HL-60 (cell line): ENCODE data around the gene TMPRSS6.

Experiments used
- DNase-seq, 2 experiments: peaks; one replicate each; pipeline ENCODE4 v3.0.0-alpha.2; 2010 to 2020; ENCODE audit warnings: low read depth in 1 of 2, low spot score in 1 of 2
- H3K27ac ChIP-seq: fragments of 250-450 bp; sonication (Bioruptor Pico); replicated peaks from 2 replicates; pipeline ENCODE4 v1.5.1; 2020; ENCODE audit warnings: mild to moderate bottlenecking, moderate library complexity
- H3K27me3 ChIP-seq: fragments of 250-450 bp; sonication (Bioruptor Pico); 2 replicates; pipeline ENCODE4 v1.5.1; 2021; ENCODE audit warnings: mild to moderate bottlenecking, moderate library complexity; ENCODE audit not compliant: insufficient read depth, poor library complexity, severe bottlenecking
- H3K4me3 ChIP-seq: replicated peaks from 2 replicates; pipeline ENCODE4 v1.5.1; 2011; ENCODE audit warnings: mild to moderate bottlenecking, control low read depth, low read length; ENCODE audit not compliant: insufficient read depth
- GABPA ChIP-seq: IDR thresholded peaks from 2 replicates; pipeline ENCODE4 v1.6.1; 2012; ENCODE audit warnings: low read depth
- POLR2AphosphoS5 ChIP-seq: IDR thresholded peaks from 2 replicates; pipeline ENCODE4 v1.6.1; 2012; ENCODE audit warnings: low read depth
- SPI1 ChIP-seq: IDR thresholded peaks from 2 replicates; pipeline ENCODE4 v1.6.1; 2012; ENCODE audit warnings: low read depth, mild to moderate bottlenecking, borderline replicate concordance
- TF ChIP-seq, protein P1 (sequence below): IDR thresholded peaks from one replicate; pipeline ENCODE4 v1.5.1; 2011; ENCODE audit warnings: low read length, control low read depth, inconsistent platforms; ENCODE audit not compliant: insufficient read depth
- TF ChIP-seq, protein P2 (sequence below): IDR thresholded peaks from 2 replicates; pipeline ENCODE4 v1.6.1; 2012; ENCODE audit warnings: low read depth; ENCODE audit not compliant: insufficient replicate concordance

TMPRSS6 gene

DNA sequence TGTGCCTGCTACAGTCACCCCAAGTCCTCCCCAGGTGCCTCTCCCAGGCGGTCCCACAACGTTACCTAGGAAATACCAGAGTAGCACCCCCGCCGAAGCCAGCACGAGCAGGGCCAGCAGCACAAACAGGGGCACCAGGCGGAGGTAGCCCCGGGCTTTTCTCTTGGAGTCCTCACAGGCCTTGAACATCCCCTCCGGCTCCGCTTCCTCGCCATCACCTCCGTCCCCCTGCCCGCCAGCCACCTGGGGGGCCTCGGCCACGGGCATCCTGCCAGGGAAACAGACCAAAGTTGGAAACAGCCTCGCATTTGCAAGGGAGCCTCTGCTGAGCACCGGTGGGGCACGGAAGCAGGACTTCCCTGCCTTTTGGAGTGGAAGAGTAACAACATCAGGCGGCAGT lies 6.4 kb downstream of the TMPRSS6 start:
- Histone ChIP-seq H3K4me3 (no peak overlapping the region), H3K27ac (no peak overlapping the region), H3K27me3 (peaks cover 18% of the 10 kb centered on the region)
- no peak for DNase-seq
- TF ChIP-seq GABPA (no peak), POLR2AphosphoS5 (no peak), SPI1 (no peak)
- TF ChIP-seq, protein P1, sequence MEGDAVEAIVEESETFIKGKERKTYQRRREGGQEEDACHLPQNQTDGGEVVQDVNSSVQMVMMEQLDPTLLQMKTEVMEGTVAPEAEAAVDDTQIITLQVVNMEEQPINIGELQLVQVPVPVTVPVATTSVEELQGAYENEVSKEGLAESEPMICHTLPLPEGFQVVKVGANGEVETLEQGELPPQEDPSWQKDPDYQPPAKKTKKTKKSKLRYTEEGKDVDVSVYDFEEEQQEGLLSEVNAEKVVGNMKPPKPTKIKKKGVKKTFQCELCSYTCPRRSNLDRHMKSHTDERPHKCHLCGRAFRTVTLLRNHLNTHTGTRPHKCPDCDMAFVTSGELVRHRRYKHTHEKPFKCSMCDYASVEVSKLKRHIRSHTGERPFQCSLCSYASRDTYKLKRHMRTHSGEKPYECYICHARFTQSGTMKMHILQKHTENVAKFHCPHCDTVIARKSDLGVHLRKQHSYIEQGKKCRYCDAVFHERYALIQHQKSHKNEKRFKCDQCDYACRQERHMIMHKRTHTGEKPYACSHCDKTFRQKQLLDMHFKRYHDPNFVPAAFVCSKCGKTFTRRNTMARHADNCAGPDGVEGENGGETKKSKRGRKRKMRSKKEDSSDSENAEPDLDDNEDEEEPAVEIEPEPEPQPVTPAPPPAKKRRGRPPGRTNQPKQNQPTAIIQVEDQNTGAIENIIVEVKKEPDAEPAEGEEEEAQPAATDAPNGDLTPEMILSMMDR = no peak
- TF ChIP-seq, protein P2, sequence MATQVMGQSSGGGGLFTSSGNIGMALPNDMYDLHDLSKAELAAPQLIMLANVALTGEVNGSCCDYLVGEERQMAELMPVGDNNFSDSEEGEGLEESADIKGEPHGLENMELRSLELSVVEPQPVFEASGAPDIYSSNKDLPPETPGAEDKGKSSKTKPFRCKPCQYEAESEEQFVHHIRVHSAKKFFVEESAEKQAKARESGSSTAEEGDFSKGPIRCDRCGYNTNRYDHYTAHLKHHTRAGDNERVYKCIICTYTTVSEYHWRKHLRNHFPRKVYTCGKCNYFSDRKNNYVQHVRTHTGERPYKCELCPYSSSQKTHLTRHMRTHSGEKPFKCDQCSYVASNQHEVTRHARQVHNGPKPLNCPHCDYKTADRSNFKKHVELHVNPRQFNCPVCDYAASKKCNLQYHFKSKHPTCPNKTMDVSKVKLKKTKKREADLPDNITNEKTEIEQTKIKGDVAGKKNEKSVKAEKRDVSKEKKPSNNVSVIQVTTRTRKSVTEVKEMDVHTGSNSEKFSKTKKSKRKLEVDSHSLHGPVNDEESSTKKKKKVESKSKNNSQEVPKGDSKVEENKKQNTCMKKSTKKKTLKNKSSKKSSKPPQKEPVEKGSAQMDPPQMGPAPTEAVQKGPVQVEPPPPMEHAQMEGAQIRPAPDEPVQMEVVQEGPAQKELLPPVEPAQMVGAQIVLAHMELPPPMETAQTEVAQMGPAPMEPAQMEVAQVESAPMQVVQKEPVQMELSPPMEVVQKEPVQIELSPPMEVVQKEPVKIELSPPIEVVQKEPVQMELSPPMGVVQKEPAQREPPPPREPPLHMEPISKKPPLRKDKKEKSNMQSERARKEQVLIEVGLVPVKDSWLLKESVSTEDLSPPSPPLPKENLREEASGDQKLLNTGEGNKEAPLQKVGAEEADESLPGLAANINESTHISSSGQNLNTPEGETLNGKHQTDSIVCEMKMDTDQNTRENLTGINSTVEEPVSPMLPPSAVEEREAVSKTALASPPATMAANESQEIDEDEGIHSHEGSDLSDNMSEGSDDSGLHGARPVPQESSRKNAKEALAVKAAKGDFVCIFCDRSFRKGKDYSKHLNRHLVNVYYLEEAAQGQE = no peak

DNA sequence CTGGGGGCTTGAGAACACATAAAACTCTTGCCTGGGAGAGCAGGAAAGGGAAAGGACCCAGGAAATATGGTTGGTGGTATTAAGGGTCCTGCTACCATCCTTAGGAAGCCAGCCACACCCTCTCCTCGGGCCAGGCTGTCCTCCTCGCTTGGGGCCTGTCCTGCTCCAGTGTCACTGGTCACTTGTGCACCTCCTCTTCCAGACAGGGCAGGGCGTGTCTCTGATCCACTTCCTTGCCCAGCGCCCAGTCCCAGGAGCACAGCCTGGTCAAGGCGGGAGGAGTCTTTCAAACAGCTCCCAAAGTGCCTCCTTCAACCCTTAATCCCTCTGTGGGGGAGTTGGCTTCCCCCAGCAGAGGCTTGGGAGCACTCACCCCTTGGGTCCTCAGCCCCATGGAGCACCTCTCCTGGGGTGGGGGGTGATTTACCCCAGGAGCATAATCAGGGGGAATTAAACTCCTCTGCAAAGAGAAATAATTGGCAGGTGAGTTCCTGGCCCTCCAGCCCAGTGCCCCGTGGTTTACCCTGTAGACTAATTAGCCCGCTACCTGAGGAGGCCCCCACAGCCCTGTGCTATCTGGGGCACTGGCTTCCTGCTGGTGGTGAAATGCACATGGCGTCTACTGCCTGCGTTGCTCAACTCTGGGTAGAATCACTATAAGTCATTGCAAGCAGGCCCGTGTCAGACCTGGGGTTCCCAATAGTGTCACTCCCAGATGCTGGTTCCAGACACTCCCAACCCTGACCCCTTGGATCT lies 8.0 kb downstream of the TMPRSS6 start:
- Histone ChIP-seq H3K27me3 (peaks cover 23% of the 10 kb centered on the region), H3K4me3 (no peak overlapping the region), H3K27ac (no peak overlapping the region)
- TF ChIP-seq POLR2AphosphoS5 (no peak), GABPA (no peak), SPI1 (no peak)
- TF ChIP-seq, protein P2 = no peak
- TF ChIP-seq, protein P1 = no peak
- no peak for DNase-seq

DNA sequence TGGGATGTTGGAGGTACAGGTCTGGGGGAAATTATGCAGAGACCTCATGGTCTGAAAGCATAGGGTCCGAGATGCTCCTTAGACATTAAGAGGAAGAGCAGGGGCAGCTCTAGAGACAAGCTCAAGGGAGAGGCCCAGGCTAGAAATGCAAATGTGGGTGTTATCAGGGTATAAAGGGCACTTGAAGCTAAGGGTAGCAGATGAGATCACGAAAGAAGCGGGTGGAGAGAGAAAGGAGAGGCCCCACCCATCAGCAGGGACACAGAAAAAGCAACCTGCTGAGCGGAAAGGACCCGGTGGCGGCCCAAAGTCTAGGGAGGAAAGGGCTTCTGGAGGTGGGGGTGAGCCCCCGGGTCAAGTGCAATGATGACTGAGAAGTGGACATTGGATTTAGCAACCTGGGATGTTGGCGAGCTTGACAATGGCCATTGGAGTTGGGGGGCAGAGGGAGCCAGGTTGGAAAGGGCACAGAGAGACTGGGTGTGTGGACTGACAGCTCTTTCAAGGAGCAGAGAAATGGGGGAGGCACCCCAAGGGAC lies 8.9 kb downstream of the TMPRSS6 start:
- TF ChIP-seq, protein P1 = no peak
- TF ChIP-seq, protein P2 = no peak
- TF ChIP-seq GABPA (no peak), POLR2AphosphoS5 (no peak), SPI1 (no peak)
- no peak overlapping the region for H3K4me3 ChIP-seq
- H3K27me3 ChIP-seq = peaks cover 23% of the 10 kb centered on the region
- no peak for DNase-seq
- no peak overlapping the region for H3K27ac ChIP-seq
